NCI-H1417 treated with DMSO at 0.1 percent for 48 hours (cell line): Measurements from ENCODE around the gene ADAMTS14.

ENCODE experiments used
- DNase-seq: peaks from one replicate; lab custom pipeline; 2025; lab: John Stamatoyannopoulos, UW

ADAMTS14 gene

GRCh38 chr10:70772627-70773026 is 100.3 kb downstream of the ADAMTS14 start:
- no peak for DNase-seq

- no peak for DNase-seq
Measured at GRCh38 chr10:70773461-70773860, 101.2 kb downstream of the ADAMTS14 start.

- DNase-seq, result no peak
Measured at GRCh38 chr10:70773965-70774809, 101.9 kb downstream of the ADAMTS14 start.

- no peak for DNase-seq
Measured at GRCh38 chr10:70774810-70775678, 102.7 kb downstream of the ADAMTS14 start.

- no peak for DNase-seq
Measured at GRCh38 chr10:70775679-70776454, 103.6 kb downstream of the ADAMTS14 start.

- no peak for DNase-seq
Measured at GRCh38 chr10:70776455-70777005, 104.2 kb downstream of the ADAMTS14 start.

- DNase-seq, result no peak
Measured at GRCh38 chr10:70777063-70777875, 105.0 kb downstream of the ADAMTS14 start.

- no peak for DNase-seq
Measured at GRCh38 chr10:70778267-70778924, 106.1 kb downstream of the ADAMTS14 start.

- DNase-seq, result no peak
Measured at GRCh38 chr10:70779088-70779487, 106.8 kb downstream of the ADAMTS14 start.

GRCh38 chr10:70779511-70780369 is 107.4 kb downstream of the ADAMTS14 start:
- DNase-seq, result no peak

GRCh38 chr10:70780370-70780760 is 108.1 kb downstream of the ADAMTS14 start:
- no peak for DNase-seq

GRCh38 chr10:70780772-70781171 is 108.5 kb downstream of the ADAMTS14 start:
- DNase-seq, result no peak

- DNase-seq, result no peak
Measured at GRCh38 chr10:70781461-70782051, 109.2 kb downstream of the ADAMTS14 start.

- DNase-seq, result no peak
Measured at GRCh38 chr10:70782086-70782745, 109.9 kb downstream of the ADAMTS14 start.

- no peak for DNase-seq
Measured at GRCh38 chr10:70782746-70783680, 110.7 kb downstream of the ADAMTS14 start.

GRCh38 chr10:70784016-70784415 is 111.7 kb downstream of the ADAMTS14 start:
- no peak for DNase-seq

- DNase-seq, result no peak
Measured at GRCh38 chr10:70784471-70784870, 112.2 kb downstream of the ADAMTS14 start.
